ENCODE data around the gene TENM3. TPM values are rescaled to one million over a fixed set of nuclear protein-coding genes. Genes with fewer than 3 reads are reported as not detected.

Gene TENM3
- total and polyA plus RNA-seq, 2 of the 8 experiments (the other 6 are each of a cell fraction or from before 2014, with no cell fraction given) = 36.9 to 69.3 TPM

DNA sequence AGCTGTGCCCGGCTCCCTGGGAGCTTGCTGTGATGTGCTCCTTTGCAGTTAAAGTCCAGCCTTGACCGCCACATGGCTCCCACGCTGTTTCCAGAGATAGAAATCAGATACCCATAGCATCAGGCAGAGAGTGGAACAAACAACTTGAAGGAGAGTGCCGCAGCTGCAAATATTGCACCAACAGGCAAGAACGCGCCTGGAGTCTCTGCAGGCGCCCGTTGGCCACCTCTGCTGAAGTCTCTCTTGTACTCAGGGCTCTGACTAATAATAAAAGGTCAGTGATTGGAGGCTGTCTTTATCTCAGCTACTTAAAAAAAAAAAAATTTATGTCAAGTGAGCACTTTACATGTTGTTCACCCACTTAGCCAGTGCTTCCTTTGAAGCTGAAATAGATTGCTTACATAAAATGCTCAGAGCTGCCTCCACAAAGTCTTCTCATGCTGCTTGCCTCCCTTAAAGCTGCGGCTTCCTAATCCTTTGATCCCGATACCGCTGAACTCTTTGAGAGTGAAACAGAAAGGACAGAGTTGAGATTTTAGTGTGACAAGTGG is 30.9 kb upstream of the TENM3 start:
- FAIRE-seq (no peak), DNase-seq (ENCODE audit: low read depth in 1 of 2, low spot score in 2 of 2) (no peak)
- WGBS, 2 experiments (ENCODE audit: extremely low coverage in 1 of 2, insufficient coverage in 1 of 2, insufficient read length in 1 of 2, insufficient replicate concordance in 2 of 2, low coverage in 1 of 2, low lambda C conversion rate in 2 of 2, missing lambda C conversion rate in 1 of 2) = 84% methylated on average over 11 of the region's 11 CpGs; no CpG with 5 or more reads in 1 of the 2 experiments
- Histone ChIP-seq H3K56ac (replicated peaks; ENCODE audit: insufficient read length, low read depth, low read length) (no peak overlapping the region), H4K91ac (replicated peaks; ENCODE audit: insufficient read length, low read length) (no peak overlapping the region), H3K23ac (ENCODE audit: insufficient read length) (no peak overlapping the region), H3K23me2 (ENCODE audit: low read depth, low read length) (no peaks in the 10 kb centered on the region), H4K8ac (ENCODE audit: extremely low read depth, insufficient read depth, low read length) (no peak overlapping the region), H3K4me1 (replicated peaks in 1 of 4; ENCODE audit: control insufficient read depth in 3 of 4, insufficient read depth in 4 of 4, low read length in 3 of 4) (peaks cover 0 to 6% (median 6%) of the 10 kb centered on the region in 4 experiments; a peak in 5 of 7 replicates), H2AFZ (ENCODE audit: low read length) (no peak overlapping the region), H3K27ac (ENCODE audit: low read depth, low read length) (no peak overlapping the region), H3K9ac (replicated peaks in 1 of 4; ENCODE audit: extremely low read depth in 1 of 4, low read depth in 3 of 4, low read length in 3 of 4) (no peak overlapping the region), H2BK20ac (ENCODE audit: low read length) (no peak overlapping the region), H3K14ac (ENCODE audit: insufficient read length) (no peak overlapping the region), H3K79me2 (ENCODE audit: control insufficient read depth in 1 of 2, insufficient read depth in 2 of 2, low read length in 2 of 2) (peaks cover 0 to 5% of the 10 kb centered on the region in 2 experiments; a peak in 2 of 4 replicates), H2BK120ac (replicated peaks; ENCODE audit: low read depth, low read length) (no peak overlapping the region), H3K9me3 (ENCODE audit: insufficient read depth in 2 of 2, low read depth in 1 of 2, low read length in 1 of 2) (no peaks in the 10 kb centered on the region), H3K18ac (ENCODE audit: extremely low read depth, low read length) (no peak overlapping the region), H3K36me3 (ENCODE audit: control insufficient read depth in 2 of 4, insufficient read depth in 4 of 4, low read length in 3 of 4) (no peaks in the 10 kb centered on the region), H3K79me1 (ENCODE audit: low read depth, low read length) (no peaks in the 10 kb centered on the region; the same call in 1 of the 2 replicates), H3K27me3 (replicated peaks in 1 of 4; ENCODE audit: control insufficient read depth in 3 of 4, extremely low read depth in 1 of 4, insufficient read depth in 3 of 4, low read length in 3 of 4) (no peaks in the 10 kb centered on the region), H3K4ac (replicated peaks; ENCODE audit: insufficient read length, low read depth, low read length) (no peak overlapping the region), H3K4me2 (ENCODE audit: insufficient read depth in 1 of 2, low read depth in 2 of 2, low read length in 2 of 2) (no peak overlapping the region), H2BK5ac (ENCODE audit: low read depth, low read length) (no peak overlapping the region), H4K20me1 (replicated peaks in 1 of 2; ENCODE audit: control insufficient read depth in 1 of 2, insufficient read depth in 2 of 2, low read length in 2 of 2) (peaks cover 0 to 2% of the 10 kb centered on the region in 2 experiments), H2BK12ac (ENCODE audit: low read depth, low read length) (no peak overlapping the region), H4K5ac (ENCODE audit: insufficient read length, low read depth, low read length) (no peak overlapping the region), H2AK5ac (ENCODE audit: low read depth, low read length) (no peak overlapping the region), H3K4me3 (ENCODE audit: extremely low read depth in 1 of 4, insufficient read depth in 2 of 4, low read depth in 3 of 4, low read length in 4 of 4) (no peak overlapping the region), H2BK15ac (ENCODE audit: low read length) (no peak overlapping the region)
- CTCF ChIA-PET (ENCODE audit: partially characterized antibody) = interaction anchor here (0.6 kb wide), 3 partner anchors 123 to 398 kb away, joined by 3 to 4 read pairs (median 4); no protein-coding TSS in a partner anchor
- POLR2A ChIA-PET (ENCODE audit: partially characterized antibody) = no interaction called here
- TF ChIP-seq CBX8 (IDR thresholded peaks at IDR 0.05; ENCODE audit: borderline replicate concordance, low read depth, low read length) = no peak
- no peak for TF ChIP-seq YY1 (IDR thresholded peaks at IDR 0.05; ENCODE audit: low read depth, low read length)
